ENCODE measurements around the gene OR14C36.
"Not testable (repeated sequence)": the region's sequence is repeated elsewhere in the genome, so short reads cannot be mapped to it uniquely, and the experiment has no call there.

Gene OR14C36

GRCh38 chr1:248348475-248348874 lies at the start of gene OR14C36:
OR14C36 (plus strand) TSS chr1:248348775; CDS start chr1:248348775, 0 bp downstream.
- DNase-seq (ENCODE audit: low read depth), result no peak

GRCh38 chr1:248303324-248303723 lies 45.3 kb upstream of the OR14C36 start, which contains the start of gene OR2T12:
OR2T12 (minus strand) TSS chr1:248303424; CDS start chr1:248295578, 7,846 bp downstream.
- DNase-seq (ENCODE audit: low read depth), result no peak

GRCh38 chr1:248305672-248306071 lies 42.9 kb upstream of the OR14C36 start:
- DNase-seq (ENCODE audit: low read depth), result not testable (repeated sequence)

GRCh38 chr1:248306103-248306502 lies 42.5 kb upstream of the OR14C36 start:
- DNase-seq (ENCODE audit: low read depth), result no peak

- not testable (repeated sequence) for DNase-seq (ENCODE audit: low read depth)
These were observed 41.8 kb upstream of the OR14C36 start for GRCh38 chr1:248306740-248307139.

GRCh38 chr1:248316796-248317195 lies 31.8 kb upstream of the OR14C36 start:
- no peak for DNase-seq (ENCODE audit: low read depth)

GRCh38 chr1:248324468-248324867 lies 24.1 kb upstream of the OR14C36 start, which contains the start of gene OR2M7:
OR2M7 (minus strand) TSS chr1:248324568; CDS start chr1:248324568, 0 bp downstream.
- no peak for DNase-seq (ENCODE audit: low read depth)

- no peak for DNase-seq (ENCODE audit: low read depth)
These were observed 5.1 kb upstream of the OR14C36 start for GRCh38 chr1:248343451-248343850.

- DNase-seq (ENCODE audit: low read depth), result no peak
These were observed 10.8 kb downstream of the OR14C36 start for GRCh38 chr1:248359415-248359814.

- DNase-seq (ENCODE audit: low read depth), result no peak
These were observed 12.6 kb downstream of the OR14C36 start, which contains the start of gene OR2T4 for GRCh38 chr1:248361121-248361715. OR2T4 (plus strand) TSS chr1:248361665; CDS start chr1:248361665, 0 bp downstream.

GRCh38 chr1:248366609-248367008 lies 18.0 kb downstream of the OR14C36 start:
- no peak for DNase-seq (ENCODE audit: low read depth)

GRCh38 chr1:248372394-248372793 lies 23.8 kb downstream of the OR14C36 start:
- no peak for DNase-seq (ENCODE audit: low read depth)

- DNase-seq (ENCODE audit: low read depth), result no peak
These were observed 25.2 kb downstream of the OR14C36 start for GRCh38 chr1:248373761-248374160.

- no peak for DNase-seq (ENCODE audit: low read depth)
These were observed 26.9 kb downstream of the OR14C36 start, which contains the start of gene OR2T6 for GRCh38 chr1:248375446-248375845. OR2T6 (plus strand) TSS chr1:248375746; CDS start chr1:248387609, 11,863 bp downstream.

- DNase-seq (ENCODE audit: low read depth), result no peak
These were observed 28.3 kb downstream of the OR14C36 start for GRCh38 chr1:248376916-248377315.

- DNase-seq (ENCODE audit: low read depth), result no peak
These were observed 32.3 kb downstream of the OR14C36 start for GRCh38 chr1:248380854-248381253.

- DNase-seq (ENCODE audit: low read depth), result no peak
These were observed 39.9 kb downstream of the OR14C36 start for GRCh38 chr1:248388426-248388825.

- DNase-seq (ENCODE audit: low read depth), result no peak
These were observed 44.5 kb downstream of the OR14C36 start for GRCh38 chr1:248393050-248393449.
